Suprapubic skin (tissue), 4 donors: ENCODE results near the gene GTF2IRD1. TPM values are rescaled to one million over a fixed set of nuclear protein-coding genes. Genes with fewer than 3 reads are reported as not detected.
A peak's percentile ranks its signal among the peaks of the same experiment; 100 is the strongest.

Experiments used
- DNase-seq, 2 donors: peaks; one replicate each; pipeline ENCODE4 v3.0.0-alpha.2; 2019; ENCODE audit warnings: low spot score in 2 of 2
- H3K27ac ChIP-seq: fragments of 200-600 bp; sonication (generic); one replicate; pipeline ENCODE4 v1.5.1; 2019
- H3K27me3 ChIP-seq: fragments of 200-600 bp; sonication (generic); one replicate; pipeline ENCODE4 v1.5.1; 2019
- H3K36me3 ChIP-seq: fragments of 200-600 bp; sonication (generic); one replicate; pipeline ENCODE4 v1.5.1; 2019
- H3K4me1 ChIP-seq: fragments of 200-600 bp; sonication (generic); one replicate; pipeline ENCODE4 v1.5.1; 2019
- H3K4me3 ChIP-seq: fragments of 200-600 bp; sonication (generic); one replicate; pipeline ENCODE4 v1.5.1; 2019; ENCODE audit warnings: mild to moderate bottlenecking
- H3K9me3 ChIP-seq: fragments of 200-600 bp; sonication (generic); one replicate; pipeline ENCODE4 v1.5.1; 2019
- CTCF ChIP-seq, 2 donors: fragments of 200-600 bp in 1 of 2; fragments of 450-650 bp in 1 of 2; sonication (generic) in 1 of 2; IDR thresholded peaks; one replicate each; pipeline ENCODE4 v1.5.1; 2016 to 2019; ENCODE audit warnings: antibody characterized with exemption in 2 of 2, mild to moderate bottlenecking in 1 of 2, moderate library complexity in 1 of 2
- EP300 ChIP-seq: sonication (generic); formaldehyde crosslinking; IDR thresholded peaks from one replicate; pipeline ENCODE4 v1.6.1; 2017; ENCODE audit warnings: antibody characterized with exemption
- POLR2A ChIP-seq, 2 donors: fragments of 450-650 bp; IDR thresholded peaks; one replicate each; pipeline ENCODE4 v1.6.1; 2017; ENCODE audit warnings: antibody characterized with exemption in 2 of 2, mild to moderate bottlenecking in 2 of 2, moderate library complexity in 2 of 2
- POLR2AphosphoS5 ChIP-seq, 3 donors: sonication (generic); formaldehyde crosslinking; IDR thresholded peaks; one replicate each; pipeline ENCODE4 v1.6.1; 2017; ENCODE audit warnings: antibody characterized with exemption in 3 of 3
- WGBS: methylation state at CpG from one replicate; pipeline ENCODE4 v1.1.5; 2018; 5-methylcytosine and 5-hydroxymethylcytosine counted together
- total RNA-seq, 4 donors: library from RNA; depleted of rRNA; stranded (reverse); fragments of >200 nt; gene quantifications; one replicate each; pipeline ENCODE4 v1.1.0, GENCODE V29; 2016

Gene GTF2IRD1
- total RNA-seq, 4 donors from 2014 or later, result 23.1 to 41.2 (median 25.0) TPM

GRCh38 chr7:74622228-74622749, 168.6 kb downstream of the GTF2IRD1 start:
- H3K27me3 ChIP-seq, result no peaks in the 10 kb centered on the region
- 91% methylated on average over 5 of the region's 5 CpGs for WGBS
- TF ChIP-seq POLR2A (IDR thresholded peaks at IDR 0.05) (no peak), EP300 (no peak), POLR2AphosphoS5 (IDR thresholded peaks at IDR 0.05) (no peak)

DNA sequence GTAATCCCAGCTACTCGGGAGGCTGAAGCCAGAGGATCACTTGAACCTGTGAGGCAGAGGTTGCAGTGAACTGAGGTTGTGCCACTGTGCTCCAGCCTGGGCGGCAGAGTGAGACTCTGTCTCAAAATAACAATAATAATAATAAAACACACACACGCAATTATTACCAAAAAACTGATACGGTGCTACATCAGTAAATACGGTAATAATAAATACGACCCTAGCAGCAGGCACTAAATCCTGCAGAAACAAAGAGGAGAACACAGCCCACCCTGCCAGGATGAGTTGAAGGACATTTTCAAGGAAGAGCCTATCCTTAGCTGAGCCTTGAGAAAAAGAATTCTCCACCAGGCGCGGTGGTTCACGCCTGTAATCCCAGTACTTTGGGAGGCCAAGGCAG, 169.4 kb downstream of the GTF2IRD1 start:
- Histone ChIP-seq H3K4me3 (no peak overlapping the region), H3K9me3 (no peaks in the 10 kb centered on the region), H3K27ac (no peak overlapping the region), H3K4me1 (peaks cover 17% of the 10 kb centered on the region), H3K27me3 (no peaks in the 10 kb centered on the region), H3K36me3 (no peaks in the 10 kb centered on the region)
- TF ChIP-seq POLR2AphosphoS5 (IDR thresholded peaks at IDR 0.05) (no peak), POLR2A (IDR thresholded peaks at IDR 0.05) (no peak), EP300 (no peak), CTCF (IDR thresholded peaks at IDR 0.05) (no peak)
- 84% methylated on average over 9 of the region's 9 CpGs for WGBS
- no peak for DNase-seq

More at GRCh38 chr7:74622228-74622749, 168.6 kb downstream of the GTF2IRD1 start:
- peaks cover 14% of the 10 kb centered on the region for H3K4me1 ChIP-seq
- no peaks in the 10 kb centered on the region for H3K36me3 ChIP-seq
- H3K9me3 ChIP-seq, result no peaks in the 10 kb centered on the region
- no peak overlapping the region for H3K27ac ChIP-seq
- H3K4me3 ChIP-seq, result no peak overlapping the region
- no peak for DNase-seq

- no peak for DNase-seq
- Histone ChIP-seq H3K9me3 (no peaks in the 10 kb centered on the region), H3K36me3 (no peaks in the 10 kb centered on the region), H3K27ac (no peak overlapping the region), H3K4me1 (peaks cover 23% of the 10 kb centered on the region), H3K27me3 (no peaks in the 10 kb centered on the region), H3K4me3 (no peak overlapping the region)
- TF ChIP-seq EP300 (no peak), CTCF (IDR thresholded peaks at IDR 0.05) (no peak), POLR2AphosphoS5 (IDR thresholded peaks at IDR 0.05) (no peak), POLR2A (IDR thresholded peaks at IDR 0.05) (no peak)
- WGBS, result 14% methylated on average over 3 of the region's 3 CpGs
These were observed 171.7 kb downstream of the GTF2IRD1 start for GRCh38 chr7:74625446-74625845.

- 23% methylated on average over 12 of the region's 12 CpGs for WGBS
- no peaks in the 10 kb centered on the region for H3K27me3 ChIP-seq
- TF ChIP-seq POLR2A (IDR thresholded peaks at IDR 0.05) (no peak), CTCF (IDR thresholded peaks at IDR 0.05) (no peak), EP300 (no peak), POLR2AphosphoS5 (IDR thresholded peaks at IDR 0.05) (no peak)
- peak overlapping the region; percentile 75 for H3K27ac ChIP-seq
- H3K4me3 ChIP-seq, result peak overlapping the region; percentile 5
- no peaks in the 10 kb centered on the region for H3K36me3 ChIP-seq
- peaks cover 23% of the 10 kb centered on the region for H3K4me1 ChIP-seq
- DNase-seq, result no peak
- H3K9me3 ChIP-seq, result no peaks in the 10 kb centered on the region
These were observed 174.1 kb downstream of the GTF2IRD1 start for GRCh38 chr7:74627661-74628411.

GRCh38 chr7:74632505-74632904, 178.8 kb downstream of the GTF2IRD1 start:
- H3K9me3 ChIP-seq, result no peaks in the 10 kb centered on the region
- no peak overlapping the region for H3K27ac ChIP-seq
- H3K4me3 ChIP-seq, result no peak overlapping the region
- no peaks in the 10 kb centered on the region for H3K36me3 ChIP-seq
- 65% methylated on average over 8 of the region's 8 CpGs for WGBS
- no peak for DNase-seq
- peaks cover 22% of the 10 kb centered on the region for H3K4me1 ChIP-seq
- TF ChIP-seq CTCF (IDR thresholded peaks at IDR 0.05) (no peak), EP300 (no peak), POLR2A (IDR thresholded peaks at IDR 0.05) (no peak), POLR2AphosphoS5 (IDR thresholded peaks at IDR 0.05) (no peak)
- no peaks in the 10 kb centered on the region for H3K27me3 ChIP-seq
